T-helper 1 cell treated with Interleukin-12 subunit alpha and Interleukin-12 subunit beta and Interleukin-4 antibody, amounts not matched to agents 30 μg/mL and 1 μg/mL, for 36 hours (primary cell): ENCODE data around the gene IL1RAPL2.
"Not testable (repeated sequence)": the region's sequence is repeated elsewhere in the genome, so short reads cannot be mapped to it uniquely, and the experiment has no call there.

Experiments
- H3K27ac Mint-ChIP-seq: one replicate; pipeline ENCODE4 v1.8.0; 2021; ENCODE audit warnings: mild to moderate bottlenecking, mixed read lengths
- H3K27me3 Mint-ChIP-seq: one replicate; pipeline ENCODE4 v1.8.0; 2021; ENCODE audit warnings: low read depth, mixed read lengths
- H3K36me3 Mint-ChIP-seq: one replicate; pipeline ENCODE4 v1.8.0; 2021; ENCODE audit warnings: low read depth, mixed read lengths
- H3K4me1 Mint-ChIP-seq: one replicate; pipeline ENCODE4 v1.8.0; 2021; ENCODE audit warnings: low read depth, mixed read lengths
- H3K4me3 Mint-ChIP-seq: one replicate; pipeline ENCODE4 v1.8.0; 2021; ENCODE audit warnings: mild to moderate bottlenecking, moderate library complexity, mixed read lengths
- H3K9me3 Mint-ChIP-seq: one replicate; pipeline ENCODE4 v1.8.0; 2021; ENCODE audit warnings: mixed read lengths

The IL1RAPL2 gene

DNA sequence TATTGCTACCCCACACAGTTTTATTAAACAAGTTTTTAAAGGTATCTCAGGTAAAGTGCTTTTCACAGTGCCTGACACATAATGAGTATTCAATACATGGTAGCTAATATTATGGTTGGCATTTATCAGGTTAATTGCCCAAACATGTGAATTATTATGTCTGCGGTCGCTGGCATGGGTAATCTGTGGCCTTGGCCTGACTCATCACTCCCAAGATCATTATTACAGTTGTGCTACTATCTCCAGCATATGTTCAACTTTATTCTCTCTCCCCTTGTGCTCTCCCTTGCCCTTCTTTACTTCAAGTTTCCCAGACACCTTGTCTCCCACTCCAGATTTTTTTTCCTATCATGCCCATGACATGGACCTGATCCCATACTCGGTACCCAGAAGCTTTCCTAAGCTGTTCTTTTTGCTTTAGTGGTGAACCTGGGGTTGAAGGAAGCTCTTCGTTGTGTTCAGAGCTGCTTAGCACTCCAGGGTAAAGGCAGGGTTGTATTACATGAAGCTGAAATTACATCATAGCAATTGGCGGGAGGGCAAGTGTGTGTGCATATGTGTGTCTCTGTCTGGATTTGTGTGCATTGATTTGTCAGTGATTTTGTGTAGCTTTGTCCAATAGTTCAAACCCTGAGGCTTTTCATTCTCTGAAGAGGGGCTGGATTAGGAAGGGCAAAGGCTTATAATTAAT lies 1079.8 kb downstream of the IL1RAPL2 start:
- Mint-ChIP-seq H3K4me1 (no peaks in the 10 kb centered on the region), H3K27me3 (no peaks in the 10 kb centered on the region)

GRCh38 chrX:105646592-105647372 lies 1080.8 kb downstream of the IL1RAPL2 start:
- Mint-ChIP-seq H3K4me3 (no peak overlapping the region), H3K4me1 (no peaks in the 10 kb centered on the region), H3K9me3 (peaks cover 4% of the 10 kb centered on the region), H3K27ac (no peak overlapping the region), H3K27me3 (no peaks in the 10 kb centered on the region), H3K36me3 (no peaks in the 10 kb centered on the region)

More for the DNA sequence above, 1079.8 kb downstream of the IL1RAPL2 start:
- Mint-ChIP-seq H3K4me3 (no peak overlapping the region), H3K27ac (no peak overlapping the region), H3K36me3 (no peaks in the 10 kb centered on the region), H3K9me3 (peaks cover 4% of the 10 kb centered on the region)

- Mint-ChIP-seq H3K9me3 (peaks cover 4% of the 10 kb centered on the region), H3K36me3 (no peaks in the 10 kb centered on the region), H3K27ac (no peak overlapping the region)
Measured at GRCh38 chrX:105647749-105648148, 1081.8 kb downstream of the IL1RAPL2 start.

GRCh38 chrX:105648732-105649131 lies 1082.7 kb downstream of the IL1RAPL2 start:
- Mint-ChIP-seq H3K27me3 (no peaks in the 10 kb centered on the region), H3K27ac (no peak overlapping the region), H3K9me3 (peaks cover 4% of the 10 kb centered on the region), H3K36me3 (no peaks in the 10 kb centered on the region), H3K4me3 (no peak overlapping the region), H3K4me1 (no peaks in the 10 kb centered on the region)

More at GRCh38 chrX:105647749-105648148, 1081.8 kb downstream of the IL1RAPL2 start:
- Mint-ChIP-seq H3K27me3 (no peaks in the 10 kb centered on the region), H3K4me1 (no peaks in the 10 kb centered on the region), H3K4me3 (no peak overlapping the region)

DNA sequence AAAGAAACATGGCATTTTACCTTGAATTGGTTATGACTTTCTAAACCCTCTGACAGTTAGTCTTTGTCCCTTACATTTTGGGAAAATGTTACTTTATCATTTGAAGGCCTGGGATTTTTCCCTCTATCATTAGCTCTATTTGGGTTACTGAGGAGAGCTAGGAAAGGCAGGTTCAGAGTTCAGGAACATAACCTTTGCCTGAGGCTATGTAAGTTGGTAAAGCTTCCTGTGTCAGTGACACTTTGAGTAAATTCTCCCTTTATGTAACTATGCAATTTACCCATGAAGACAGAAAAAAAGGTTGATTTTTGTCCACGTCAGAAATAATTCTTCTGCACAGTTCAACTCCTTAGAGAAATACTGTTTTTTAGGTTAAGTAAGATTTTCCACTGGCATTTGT lies 1084.6 kb downstream of the IL1RAPL2 start:
- no peak overlapping the region for H3K27ac Mint-ChIP-seq
- peaks cover 4% of the 10 kb centered on the region for H3K9me3 Mint-ChIP-seq
- H3K36me3 Mint-ChIP-seq, result no peaks in the 10 kb centered on the region
- no peaks in the 10 kb centered on the region for H3K4me1 Mint-ChIP-seq
- no peak overlapping the region for H3K4me3 Mint-ChIP-seq
- no peaks in the 10 kb centered on the region for H3K27me3 Mint-ChIP-seq

- Mint-ChIP-seq H3K4me3 (no peak overlapping the region), H3K27ac (no peak overlapping the region), H3K36me3 (no peaks in the 10 kb centered on the region), H3K4me1 (no peaks in the 10 kb centered on the region), H3K27me3 (no peaks in the 10 kb centered on the region), H3K9me3 (peaks cover 4% of the 10 kb centered on the region)
Measured at GRCh38 chrX:105650986-105651385, 1085.0 kb downstream of the IL1RAPL2 start.

DNA sequence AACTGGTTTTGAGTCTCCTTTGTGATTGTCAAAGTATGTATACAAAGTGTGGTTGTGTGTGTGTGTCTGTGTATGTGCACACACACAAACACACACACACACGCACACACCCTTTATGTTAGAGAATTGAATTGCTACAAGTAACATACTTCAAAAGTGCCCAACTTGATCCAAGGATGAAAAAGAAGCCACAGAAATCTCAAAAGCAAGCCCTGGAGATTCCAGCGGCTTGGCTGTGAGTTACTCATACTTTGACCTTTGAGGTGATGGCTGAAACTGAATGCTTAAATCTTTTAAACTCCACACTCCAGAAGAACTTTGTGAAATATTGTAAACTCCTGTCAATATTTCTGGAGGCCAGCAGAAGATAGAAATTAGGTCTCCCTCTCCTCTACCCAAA lies 1087.9 kb downstream of the IL1RAPL2 start:
- Mint-ChIP-seq H3K27ac (no peak overlapping the region), H3K27me3 (no peaks in the 10 kb centered on the region), H3K4me3 (no peak overlapping the region), H3K36me3 (no peaks in the 10 kb centered on the region), H3K4me1 (no peaks in the 10 kb centered on the region), H3K9me3 (no peaks in the 10 kb centered on the region)

DNA sequence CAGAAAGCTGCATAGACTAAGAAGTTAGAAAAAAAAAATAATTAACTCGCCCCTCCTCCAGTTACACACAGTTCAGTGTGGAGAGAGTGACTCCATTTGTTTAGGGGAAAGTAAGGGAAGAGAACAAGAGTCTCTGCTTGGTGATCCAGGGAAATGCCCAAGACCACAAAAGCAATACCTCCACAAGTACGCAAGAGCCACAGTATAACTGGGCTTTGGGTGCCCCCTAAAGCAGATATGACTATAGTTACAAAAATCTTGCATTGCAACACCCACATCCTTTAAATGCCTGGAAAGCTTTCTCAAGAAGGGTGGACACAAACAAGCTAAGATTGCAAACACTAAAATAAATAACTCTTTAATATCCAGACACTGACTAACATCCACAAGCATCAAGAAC lies 1092.1 kb downstream of the IL1RAPL2 start:
- Mint-ChIP-seq H3K4me3 (no peak overlapping the region), H3K27me3 (no peaks in the 10 kb centered on the region), H3K36me3 (no peaks in the 10 kb centered on the region), H3K27ac (no peak overlapping the region), H3K4me1 (no peaks in the 10 kb centered on the region), H3K9me3 (no peaks in the 10 kb centered on the region)

DNA sequence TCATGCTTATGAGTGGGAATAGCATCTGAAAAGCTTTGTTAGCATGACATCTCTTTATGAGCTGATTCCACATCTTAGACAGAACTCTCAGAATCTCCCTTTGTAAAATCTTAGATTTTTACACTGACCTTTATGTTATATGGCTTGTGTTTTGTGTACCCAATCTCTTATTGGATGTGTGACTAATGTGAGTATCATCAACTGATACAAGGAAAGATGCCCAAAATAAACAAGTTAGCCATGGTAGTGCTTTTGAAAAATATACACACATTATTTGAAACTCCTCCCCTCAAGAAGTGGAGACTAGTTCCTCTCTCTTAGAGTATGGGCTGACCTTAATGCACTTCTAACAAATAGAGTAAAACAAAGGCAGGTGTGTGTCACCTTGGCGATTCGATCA lies 1096.2 kb downstream of the IL1RAPL2 start:
- Mint-ChIP-seq H3K27me3 (no peaks in the 10 kb centered on the region), H3K27ac (no peak overlapping the region), H3K4me1 (no peaks in the 10 kb centered on the region), H3K4me3 (no peak overlapping the region), H3K36me3 (no peaks in the 10 kb centered on the region), H3K9me3 (no peaks in the 10 kb centered on the region)

GRCh38 chrX:105664243-105664642 lies 1098.2 kb downstream of the IL1RAPL2 start:
- no peak overlapping the region for H3K4me3 Mint-ChIP-seq
- no peaks in the 10 kb centered on the region for H3K27me3 Mint-ChIP-seq
- no peaks in the 10 kb centered on the region for H3K36me3 Mint-ChIP-seq
- no peaks in the 10 kb centered on the region for H3K9me3 Mint-ChIP-seq
- no peaks in the 10 kb centered on the region for H3K4me1 Mint-ChIP-seq
- no peak overlapping the region for H3K27ac Mint-ChIP-seq

DNA sequence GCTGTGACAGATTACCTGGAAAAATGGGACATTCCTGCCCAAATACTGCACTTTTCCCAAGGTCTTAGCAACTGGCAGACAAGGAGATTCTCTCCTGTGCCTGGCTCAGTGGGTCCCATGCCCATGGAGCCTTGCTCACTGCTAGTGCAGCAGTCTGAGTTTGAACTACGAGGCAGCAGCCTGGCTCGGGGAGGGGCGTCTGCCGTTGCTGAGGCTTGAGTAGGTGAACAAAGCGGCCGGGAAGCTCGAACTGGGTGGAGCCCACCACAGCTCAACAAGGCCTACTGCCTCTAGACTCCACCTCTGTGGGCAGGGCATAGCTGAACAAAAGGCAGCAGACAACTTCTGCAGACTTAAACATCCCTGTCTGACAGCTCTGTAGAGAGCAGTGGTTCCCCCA lies 1118.3 kb downstream of the IL1RAPL2 start:
- not testable (repeated sequence) for H3K9me3 Mint-ChIP-seq, H3K4me1 Mint-ChIP-seq, H3K36me3 Mint-ChIP-seq, H3K4me3 Mint-ChIP-seq, H3K27ac Mint-ChIP-seq, H3K27me3 Mint-ChIP-seq

- Mint-ChIP-seq H3K27ac (no peak overlapping the region), H3K36me3 (no peaks in the 10 kb centered on the region), H3K9me3 (peaks cover 5% of the 10 kb centered on the region), H3K27me3 (no peaks in the 10 kb centered on the region), H3K4me1 (no peaks in the 10 kb centered on the region), H3K4me3 (no peak overlapping the region)
Measured at GRCh38 chrX:105694839-105695238, 1128.8 kb downstream of the IL1RAPL2 start.

DNA sequence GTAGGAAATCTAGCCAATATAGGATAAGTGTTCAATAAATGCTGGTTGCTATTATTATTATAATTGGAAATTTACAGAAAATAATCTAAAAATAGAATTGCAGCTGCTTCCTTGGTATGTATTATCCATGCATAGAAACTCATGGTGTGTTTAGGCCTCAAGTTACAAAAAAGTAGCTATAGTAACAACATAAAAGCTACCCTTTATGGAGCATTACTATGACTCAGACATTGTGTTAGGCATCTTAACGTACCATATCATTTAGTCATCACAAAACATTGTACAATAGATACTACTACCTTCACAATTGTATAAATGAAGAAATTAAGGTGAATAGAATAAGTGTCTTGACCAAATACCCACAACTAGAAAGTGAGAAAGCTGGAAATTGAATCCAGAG lies 1129.5 kb downstream of the IL1RAPL2 start:
- no peaks in the 10 kb centered on the region for H3K36me3 Mint-ChIP-seq
- no peaks in the 10 kb centered on the region for H3K27me3 Mint-ChIP-seq
- no peak overlapping the region for H3K27ac Mint-ChIP-seq
- H3K9me3 Mint-ChIP-seq, result peaks cover 5% of the 10 kb centered on the region
- no peaks in the 10 kb centered on the region for H3K4me1 Mint-ChIP-seq
- no peak overlapping the region for H3K4me3 Mint-ChIP-seq

- Mint-ChIP-seq H3K4me3 (no peak overlapping the region), H3K27ac (no peak overlapping the region), H3K4me1 (no peaks in the 10 kb centered on the region), H3K9me3 (peaks cover 5% of the 10 kb centered on the region), H3K36me3 (no peaks in the 10 kb centered on the region), H3K27me3 (no peaks in the 10 kb centered on the region)
Measured at GRCh38 chrX:105696870-105697269, 1130.9 kb downstream of the IL1RAPL2 start.
